ENCODE data around the gene KCNJ4.
A peak's percentile ranks its signal among the peaks of the same experiment; 100 is the strongest.
"Not testable (repeated sequence)": the region's sequence is repeated elsewhere in the genome, so short reads cannot be mapped to it uniquely, and the experiment has no call there.

KCNJ4 gene

DNA sequence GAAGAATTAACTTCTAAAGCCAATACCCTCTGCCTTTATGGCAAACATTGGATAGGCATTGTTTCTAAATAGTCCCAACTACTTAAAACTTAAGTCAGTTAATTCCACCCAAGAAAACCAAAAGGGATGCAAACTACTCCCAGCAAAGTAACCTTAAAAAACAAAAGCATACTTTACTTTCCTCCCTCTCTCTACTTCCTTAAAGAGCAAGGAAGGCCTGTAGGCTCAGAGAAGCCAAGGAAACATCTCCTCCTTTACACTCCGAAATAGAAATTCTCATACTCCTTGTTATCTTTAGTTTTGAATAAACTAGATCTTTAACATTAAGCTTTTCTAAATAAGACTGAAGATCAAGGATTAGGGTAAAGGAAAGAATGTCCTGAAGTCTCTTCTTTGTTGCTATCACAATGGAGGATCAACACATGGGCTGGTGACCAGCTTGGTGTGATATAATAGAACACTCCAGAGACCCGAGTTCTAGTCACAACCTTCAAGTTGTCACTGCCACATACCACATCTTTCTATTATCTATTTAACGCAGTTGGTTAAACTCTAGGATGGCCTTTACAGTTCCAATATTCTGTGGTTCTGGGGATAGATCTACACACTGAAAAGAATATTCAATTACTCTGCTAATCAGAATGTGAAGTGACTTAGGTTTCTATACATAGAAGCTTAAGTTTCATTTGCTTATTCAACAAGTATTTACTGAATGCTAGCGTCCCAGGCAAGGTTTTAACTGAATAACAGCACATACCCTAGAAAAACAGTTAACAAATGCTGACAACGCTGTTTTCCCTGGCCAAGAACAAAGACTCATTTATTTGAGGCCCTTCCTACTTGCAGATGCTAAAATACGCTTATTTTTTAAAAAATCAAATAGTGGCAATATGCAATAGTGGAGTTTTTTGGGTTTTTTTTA is 66.2 kb downstream of the KCNJ4 start:
- DNase-seq: peak in 1 of 51 donors; percentile 14

- DNase-seq: not testable (repeated sequence)
Measured at GRCh38 chr22:38386918-38387317, 68.1 kb downstream of the KCNJ4 start.

GRCh38 chr22:38383417-38383816 is 71.6 kb downstream of the KCNJ4 start:
- no peak for DNase-seq

DNA sequence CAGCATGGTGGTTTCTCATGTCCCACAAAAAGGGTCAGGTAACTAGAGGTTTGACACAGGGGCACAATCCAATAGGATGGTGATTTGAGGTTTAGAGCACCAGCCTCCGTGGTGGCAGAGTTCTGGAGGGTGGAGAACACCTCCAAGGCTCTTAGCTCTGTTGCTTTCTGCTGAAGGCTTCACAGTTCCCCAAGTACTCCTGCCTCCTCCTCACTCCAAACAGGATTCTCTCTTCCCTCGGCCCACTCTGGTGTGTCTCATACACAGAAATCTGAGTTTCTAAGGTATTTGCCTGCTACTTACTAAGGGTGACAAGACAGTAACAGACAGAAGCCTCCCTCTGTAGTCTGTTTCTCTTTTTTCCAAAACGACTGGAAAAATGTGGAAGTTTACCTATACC is 73.6 kb downstream of the KCNJ4 start:
- DNase-seq: not testable (repeated sequence)
